ENCODE results near the gene KLK6. TPM values are rescaled to one million over a fixed set of nuclear protein-coding genes. Genes with fewer than 3 reads are reported as not detected.
A peak's percentile ranks its signal among the peaks of the same experiment; 100 is the strongest.

KLK6 gene
- total and polyA plus RNA-seq, 8 donors, result not detected

- no peak overlapping the region for H3K27ac ChIP-seq
- ATAC-seq (no peak), FAIRE-seq (no peak), DNase-seq (peak in 1 of 6 donors; percentile 3)
- peaks cover 0 to 4% (median 0%) of the 10 kb centered on the region in 4 donors for H3K27me3 ChIP-seq
- H3K4me1 ChIP-seq, result no peaks in the 10 kb centered on the region
- 51 to 52% methylated on average over 4 of the region's 4 CpGs for WGBS, 2 donors
- no peak overlapping the region for H3K4me3 ChIP-seq
- TF ChIP-seq, protein P1, sequence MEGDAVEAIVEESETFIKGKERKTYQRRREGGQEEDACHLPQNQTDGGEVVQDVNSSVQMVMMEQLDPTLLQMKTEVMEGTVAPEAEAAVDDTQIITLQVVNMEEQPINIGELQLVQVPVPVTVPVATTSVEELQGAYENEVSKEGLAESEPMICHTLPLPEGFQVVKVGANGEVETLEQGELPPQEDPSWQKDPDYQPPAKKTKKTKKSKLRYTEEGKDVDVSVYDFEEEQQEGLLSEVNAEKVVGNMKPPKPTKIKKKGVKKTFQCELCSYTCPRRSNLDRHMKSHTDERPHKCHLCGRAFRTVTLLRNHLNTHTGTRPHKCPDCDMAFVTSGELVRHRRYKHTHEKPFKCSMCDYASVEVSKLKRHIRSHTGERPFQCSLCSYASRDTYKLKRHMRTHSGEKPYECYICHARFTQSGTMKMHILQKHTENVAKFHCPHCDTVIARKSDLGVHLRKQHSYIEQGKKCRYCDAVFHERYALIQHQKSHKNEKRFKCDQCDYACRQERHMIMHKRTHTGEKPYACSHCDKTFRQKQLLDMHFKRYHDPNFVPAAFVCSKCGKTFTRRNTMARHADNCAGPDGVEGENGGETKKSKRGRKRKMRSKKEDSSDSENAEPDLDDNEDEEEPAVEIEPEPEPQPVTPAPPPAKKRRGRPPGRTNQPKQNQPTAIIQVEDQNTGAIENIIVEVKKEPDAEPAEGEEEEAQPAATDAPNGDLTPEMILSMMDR (IDR thresholded peaks at IDR 0.05), result no peak
- intact Hi-C loops (cut with DNase I), result no loop called here
- H3K9me3 ChIP-seq, result no peaks in the 10 kb centered on the region
- no peaks in the 10 kb centered on the region for H3K36me3 ChIP-seq
Measured at GRCh38 chr19:50944795-50945194, 24.6 kb downstream of the KLK6 start.

- Histone ChIP-seq H3K9me3 (no peaks in the 10 kb centered on the region), H3K27ac (no peak overlapping the region), H3K4me3 (no peak overlapping the region), H3K36me3 (no peaks in the 10 kb centered on the region), H3K27me3 (peaks cover 0 to 4% (median 0%) of the 10 kb centered on the region in 4 donors), H3K4me1 (no peaks in the 10 kb centered on the region)
- intact Hi-C loops (cut with DNase I), result no loop called here
- FAIRE-seq, result no peak
- WGBS, 2 donors, result 69 to 70% methylated on average over 10 of the region's 10 CpGs
- peak in 1 of 6 donors; percentile 17 for DNase-seq
- TF ChIP-seq, protein P1 (IDR thresholded peaks at IDR 0.05), result no peak
- ATAC-seq, result no peak
Measured at GRCh38 chr19:50943074-50943828, 26.1 kb downstream of the KLK6 start.

- 38 to 49% methylated on average over 2 of the region's 2 CpGs for WGBS, 2 donors
- no peaks in the 10 kb centered on the region for H3K36me3 ChIP-seq
- H3K27ac ChIP-seq, result no peak overlapping the region
- H3K27me3 ChIP-seq, result peaks cover 0 to 4% (median 0%) of the 10 kb centered on the region in 4 donors
- TF ChIP-seq, protein P1 (IDR thresholded peaks at IDR 0.05), result no peak
- DNase-seq (no peak), ATAC-seq (no peak), FAIRE-seq (no peak)
- H3K9me3 ChIP-seq, result no peaks in the 10 kb centered on the region
- H3K4me1 ChIP-seq, result no peaks in the 10 kb centered on the region
- intact Hi-C loops (cut with DNase I), result no loop called here
- no peak overlapping the region for H3K4me3 ChIP-seq
Measured at GRCh38 chr19:50939596-50939995, 29.8 kb downstream of the KLK6 start.

- ATAC-seq (no peak), FAIRE-seq (no peak), DNase-seq (no peak)
- Histone ChIP-seq H3K27ac (no peak overlapping the region), H3K4me3 (no peak overlapping the region), H3K4me1 (no peaks in the 10 kb centered on the region), H3K36me3 (no peaks in the 10 kb centered on the region), H3K9me3 (no peaks in the 10 kb centered on the region), H3K27me3 (peaks cover 0 to 13% (median 0%) of the 10 kb centered on the region in 4 donors)
- intact Hi-C loops (cut with DNase I), result loop anchor here in 1 of 3 donors (5.0 kb wide), 1 partner anchor 159 kb away; no protein-coding TSS in a partner anchor
- 53 to 64% methylated on average over 8 of the region's 8 CpGs for WGBS, 2 donors
- TF ChIP-seq, protein P1 (IDR thresholded peaks at IDR 0.05), result no peak
Measured at GRCh38 chr19:50933640-50934039, 35.8 kb downstream of the KLK6 start.

GRCh38 chr19:50932690-50933083, 36.7 kb downstream of the KLK6 start:
- intact Hi-C loops (cut with DNase I), result loop anchor here in 1 of 3 donors (5.0 kb wide), 1 partner anchor 160 kb away; no protein-coding TSS in a partner anchor
- no peak overlapping the region for H3K27ac ChIP-seq
- ATAC-seq, result no peak

More at GRCh38 chr19:50932690-50933083, 36.7 kb downstream of the KLK6 start:
- H3K9me3 ChIP-seq, result no peaks in the 10 kb centered on the region
- no peaks in the 10 kb centered on the region for H3K36me3 ChIP-seq
- FAIRE-seq (no peak), DNase-seq (no peak)
- WGBS, 2 donors, result 35 to 51% methylated on average over 4 of the region's 4 CpGs
- no peak overlapping the region for H3K4me3 ChIP-seq
- H3K4me1 ChIP-seq, result no peaks in the 10 kb centered on the region
- TF ChIP-seq, protein P1 (IDR thresholded peaks at IDR 0.05), result no peak
- H3K27me3 ChIP-seq, result peaks cover 0 to 19% (median 0%) of the 10 kb centered on the region in 4 donors
